ENCODE data around the gene HTR1E.
"Not testable (repeated sequence)": the region's sequence is repeated elsewhere in the genome, so short reads cannot be mapped to it uniquely, and the experiment has no call there.

The HTR1E gene, protein sequence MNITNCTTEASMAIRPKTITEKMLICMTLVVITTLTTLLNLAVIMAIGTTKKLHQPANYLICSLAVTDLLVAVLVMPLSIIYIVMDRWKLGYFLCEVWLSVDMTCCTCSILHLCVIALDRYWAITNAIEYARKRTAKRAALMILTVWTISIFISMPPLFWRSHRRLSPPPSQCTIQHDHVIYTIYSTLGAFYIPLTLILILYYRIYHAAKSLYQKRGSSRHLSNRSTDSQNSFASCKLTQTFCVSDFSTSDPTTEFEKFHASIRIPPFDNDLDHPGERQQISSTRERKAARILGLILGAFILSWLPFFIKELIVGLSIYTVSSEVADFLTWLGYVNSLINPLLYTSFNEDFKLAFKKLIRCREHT

DNA sequence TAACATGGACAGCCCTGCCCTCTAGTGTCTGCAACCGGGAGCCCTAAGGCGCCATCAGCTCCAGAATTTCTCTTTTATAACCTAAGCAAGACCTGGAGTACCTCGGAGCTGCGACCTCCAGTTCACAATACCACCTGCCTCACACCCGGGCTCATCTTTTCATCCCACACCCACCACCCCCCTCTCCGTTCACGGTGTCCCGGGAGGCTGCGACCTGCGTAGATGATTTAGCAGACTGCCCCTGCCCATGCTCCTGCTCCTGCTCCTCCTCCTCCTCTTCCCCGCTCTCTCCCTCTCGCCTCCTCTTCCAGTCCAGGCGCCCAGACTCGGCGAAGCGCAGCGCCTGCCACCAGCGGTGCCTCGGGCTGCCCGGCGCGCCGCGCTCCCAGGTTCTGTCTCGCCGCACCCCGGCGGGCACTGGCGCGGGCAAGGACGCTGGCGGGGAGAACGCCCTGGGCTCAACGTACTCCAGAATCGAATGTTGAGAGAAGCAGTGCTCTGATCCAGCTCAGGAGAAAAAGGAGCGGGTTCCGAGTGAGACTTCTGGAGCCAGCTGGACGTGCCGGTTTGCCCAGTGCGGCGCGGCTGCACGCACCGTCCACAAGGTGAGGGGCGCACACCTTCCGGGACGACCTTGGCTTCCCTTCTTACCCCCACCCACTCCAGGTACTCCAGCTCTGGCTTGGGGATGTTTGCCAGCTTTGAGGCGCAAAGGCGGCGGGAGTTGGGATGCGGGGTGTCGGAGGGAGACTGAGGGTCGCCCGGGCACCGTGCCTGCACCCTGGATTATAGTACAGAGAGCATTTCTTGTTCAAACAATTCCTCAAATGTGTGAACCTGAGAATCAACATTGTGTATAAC lies at the start of gene HTR1E:
TSS of gene HTR1E (plus strand) at position 310 of the 861 bp plus-strand sequence. CDS start 77,807 bp downstream, outside the sequence.
- DNase-seq (ENCODE audit: low read depth in 2 of 2), result no peak

DNA sequence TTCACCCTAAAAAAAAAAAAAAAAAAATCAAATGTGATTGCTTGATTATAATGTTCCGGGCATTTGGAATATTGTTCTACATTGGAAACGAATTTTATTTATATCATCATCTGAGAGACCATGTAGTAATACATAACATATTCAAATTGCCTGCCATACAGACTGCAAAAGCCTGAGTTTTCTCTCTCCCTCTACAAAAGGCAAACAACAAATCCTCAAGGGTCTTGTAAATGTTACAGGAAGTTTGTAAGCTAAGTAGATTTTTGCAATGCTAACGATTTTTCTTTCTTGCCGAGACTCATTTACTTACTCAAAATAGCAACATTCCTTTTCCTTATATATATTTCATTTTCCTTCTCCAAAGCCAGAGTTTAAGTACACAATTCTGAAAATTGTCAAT lies 49.0 kb upstream of the HTR1E start:
- no peak for DNase-seq (ENCODE audit: low read depth in 2 of 2)

DNA sequence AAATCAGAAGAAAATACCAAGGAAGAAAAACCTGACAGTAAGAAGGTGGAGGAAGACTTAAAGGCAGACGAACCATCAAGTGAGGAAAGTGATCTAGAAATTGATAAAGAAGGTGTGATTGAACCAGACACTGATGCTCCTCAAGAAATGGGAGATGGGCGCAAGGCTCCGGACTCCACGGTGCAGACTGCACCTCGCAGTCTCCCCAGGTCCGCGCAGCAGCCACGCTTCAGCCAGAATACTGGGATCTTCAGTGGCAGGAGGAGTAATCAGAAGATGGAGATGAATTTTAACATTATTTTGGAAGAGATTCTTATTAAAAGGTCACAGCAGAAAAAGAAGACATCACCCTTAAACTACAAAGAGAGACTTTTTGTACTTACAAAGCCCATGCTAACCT lies 40.1 kb upstream of the HTR1E start:
- not testable (repeated sequence) for DNase-seq (ENCODE audit: low read depth in 2 of 2)

DNA sequence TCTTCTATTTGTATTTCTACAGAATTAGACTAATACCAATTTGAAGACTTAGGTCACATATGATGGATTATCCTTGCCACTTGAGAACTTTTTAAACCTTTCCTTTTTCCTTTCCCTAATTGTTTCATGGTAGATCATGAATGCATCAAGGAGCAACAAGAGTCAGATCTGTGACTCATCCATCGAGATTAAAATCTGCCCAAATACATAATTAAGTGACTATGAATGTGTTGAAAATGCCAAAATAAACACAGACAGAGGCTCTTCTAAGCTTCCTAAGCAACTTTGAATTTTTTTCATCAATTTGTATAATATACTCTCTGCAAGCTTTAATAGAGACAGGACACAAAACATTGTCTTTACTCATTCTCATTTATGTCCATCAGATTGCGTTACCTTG lies 23.5 kb upstream of the HTR1E start:
- no peak for DNase-seq (ENCODE audit: low read depth in 2 of 2)

DNA sequence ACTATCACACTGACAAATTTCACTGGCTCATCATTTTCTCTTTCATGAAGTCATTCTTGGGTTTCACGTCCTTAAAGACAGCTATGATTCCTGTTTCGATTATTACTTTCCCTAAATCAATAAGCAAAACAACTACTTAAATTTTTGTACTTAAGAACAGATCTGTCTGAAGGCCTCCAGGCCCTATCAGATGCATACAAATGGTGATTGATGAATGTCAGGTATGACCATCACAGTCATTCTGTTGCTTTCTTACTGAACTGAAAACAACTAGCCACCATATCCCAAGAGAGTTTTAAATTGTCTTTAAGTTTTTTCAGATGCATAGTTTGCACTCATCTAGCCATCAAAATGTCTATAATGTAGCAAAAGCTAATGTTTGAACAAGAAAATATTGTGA lies 20.9 kb upstream of the HTR1E start:
- no peak for DNase-seq (ENCODE audit: low read depth in 2 of 2)

DNA sequence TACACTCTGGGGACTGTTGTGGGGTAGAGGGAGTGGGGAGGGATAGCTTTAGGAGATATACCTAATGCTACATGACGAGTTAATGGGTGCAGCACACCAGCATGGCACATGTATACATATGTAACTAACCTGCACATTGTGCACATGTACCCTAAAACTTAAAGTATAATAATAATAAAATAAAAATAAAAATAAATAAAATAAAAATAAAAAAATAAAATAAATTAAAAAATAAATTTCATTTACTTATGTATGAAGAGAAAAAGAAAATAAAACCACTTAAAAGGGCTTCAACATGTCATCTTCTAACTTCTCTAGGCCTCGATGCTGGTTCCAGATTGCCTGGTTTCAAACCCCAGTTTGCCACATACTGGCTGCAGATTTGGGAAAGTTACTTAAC lies 10.2 kb upstream of the HTR1E start:
- DNase-seq (ENCODE audit: low read depth in 2 of 2), result not testable (repeated sequence)

DNA sequence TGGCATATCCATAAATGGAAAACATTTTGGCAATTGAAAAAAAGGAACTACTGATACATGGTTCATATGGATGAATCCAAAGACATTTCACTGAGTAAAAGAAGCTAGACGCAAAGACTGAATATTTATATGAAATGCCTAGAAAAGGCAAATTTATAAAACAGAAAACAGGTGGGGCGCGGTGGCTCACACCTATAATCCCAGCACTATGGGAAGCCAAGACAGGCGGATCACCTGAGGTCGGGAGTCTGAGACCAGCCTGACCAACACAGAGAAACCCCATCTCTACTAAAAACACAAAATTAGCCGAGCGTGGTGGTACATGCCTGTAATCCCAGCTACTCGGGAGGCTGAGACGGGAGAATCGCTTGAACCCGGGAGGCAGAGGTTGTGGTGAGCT lies 9.5 kb upstream of the HTR1E start:
- DNase-seq (ENCODE audit: low read depth in 2 of 2), result not testable (repeated sequence)

DNA sequence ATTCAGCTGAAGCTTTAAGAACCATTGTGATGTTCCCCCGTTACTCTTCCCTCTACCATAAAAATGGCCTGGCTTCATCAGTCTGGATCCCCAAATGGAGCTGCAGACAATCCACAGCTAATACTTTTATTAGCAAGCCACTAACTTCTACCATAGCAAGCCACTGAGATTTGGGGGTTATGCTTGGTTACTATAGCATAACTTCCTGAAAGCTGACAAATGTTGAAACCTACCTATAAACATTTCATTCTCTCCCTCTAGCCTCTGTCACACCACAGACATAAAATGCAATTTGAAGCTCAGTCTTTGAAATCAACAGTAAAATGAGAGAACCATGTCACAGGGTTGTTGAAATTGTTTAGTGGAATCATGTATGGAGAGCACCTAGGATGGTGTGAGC lies 3.0 kb upstream of the HTR1E start:
- no peak for DNase-seq (ENCODE audit: low read depth in 2 of 2)

DNA sequence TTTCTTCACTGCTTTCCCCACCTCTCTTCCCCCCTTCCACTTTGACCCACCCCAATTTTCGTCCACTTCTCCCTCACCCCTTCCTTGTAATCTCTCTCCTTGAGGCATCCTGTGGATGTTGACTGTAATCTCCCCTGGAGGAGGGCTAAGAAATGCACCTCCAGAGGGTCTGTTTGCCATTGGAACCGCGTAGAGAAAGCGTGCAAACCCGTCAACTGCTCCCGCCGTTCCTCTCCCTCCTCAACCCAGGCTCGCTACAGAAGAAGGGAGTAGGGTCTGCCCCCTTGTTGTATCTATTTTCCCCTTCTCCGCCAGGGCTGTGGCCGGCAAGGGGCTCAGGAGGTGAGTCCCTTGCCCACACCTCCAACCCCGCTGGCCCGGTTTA lies 502 bp upstream of the HTR1E start:
- no peak for DNase-seq (ENCODE audit: low read depth in 2 of 2)

DNA sequence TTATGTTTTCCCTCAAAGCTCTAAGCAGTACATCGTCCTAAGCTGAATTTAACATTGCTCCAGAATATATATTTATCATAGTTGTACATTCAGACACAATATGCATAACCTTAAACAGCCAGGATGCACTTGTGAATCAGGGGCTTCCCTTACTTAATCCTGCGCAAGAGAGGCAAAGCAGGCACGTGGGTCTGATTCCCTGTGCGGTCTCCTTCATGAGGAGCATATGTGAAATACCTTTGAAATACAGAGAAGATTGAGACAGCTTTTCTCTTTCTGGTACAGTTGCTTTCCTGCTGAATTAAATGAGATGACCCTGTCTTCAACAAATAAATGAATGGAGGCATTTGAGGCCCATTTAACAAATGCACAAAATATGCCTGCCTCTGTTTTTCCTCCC lies 1.5 kb downstream of the HTR1E start:
- no peak for DNase-seq (ENCODE audit: low read depth in 2 of 2)

DNA sequence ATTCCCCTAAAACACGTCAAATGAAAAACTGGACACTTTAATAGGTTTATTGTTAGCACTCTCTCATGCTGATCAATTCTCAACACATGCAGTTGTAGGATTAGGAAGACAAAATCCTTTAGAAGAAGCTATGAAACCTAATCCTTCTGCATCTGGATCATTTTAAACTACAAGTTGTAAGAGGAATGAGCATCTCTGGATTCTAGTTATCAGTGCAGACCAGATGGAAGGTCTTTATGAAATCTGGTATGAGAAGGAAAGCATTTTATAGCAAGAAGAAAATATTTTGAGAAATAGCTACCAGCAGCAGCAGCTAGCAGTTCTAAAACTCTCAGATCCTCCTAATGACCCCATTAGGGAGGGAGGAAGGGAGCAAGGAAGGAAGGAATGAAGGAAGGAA lies 4.1 kb downstream of the HTR1E start:
- DNase-seq (ENCODE audit: low read depth in 2 of 2), result no peak

DNA sequence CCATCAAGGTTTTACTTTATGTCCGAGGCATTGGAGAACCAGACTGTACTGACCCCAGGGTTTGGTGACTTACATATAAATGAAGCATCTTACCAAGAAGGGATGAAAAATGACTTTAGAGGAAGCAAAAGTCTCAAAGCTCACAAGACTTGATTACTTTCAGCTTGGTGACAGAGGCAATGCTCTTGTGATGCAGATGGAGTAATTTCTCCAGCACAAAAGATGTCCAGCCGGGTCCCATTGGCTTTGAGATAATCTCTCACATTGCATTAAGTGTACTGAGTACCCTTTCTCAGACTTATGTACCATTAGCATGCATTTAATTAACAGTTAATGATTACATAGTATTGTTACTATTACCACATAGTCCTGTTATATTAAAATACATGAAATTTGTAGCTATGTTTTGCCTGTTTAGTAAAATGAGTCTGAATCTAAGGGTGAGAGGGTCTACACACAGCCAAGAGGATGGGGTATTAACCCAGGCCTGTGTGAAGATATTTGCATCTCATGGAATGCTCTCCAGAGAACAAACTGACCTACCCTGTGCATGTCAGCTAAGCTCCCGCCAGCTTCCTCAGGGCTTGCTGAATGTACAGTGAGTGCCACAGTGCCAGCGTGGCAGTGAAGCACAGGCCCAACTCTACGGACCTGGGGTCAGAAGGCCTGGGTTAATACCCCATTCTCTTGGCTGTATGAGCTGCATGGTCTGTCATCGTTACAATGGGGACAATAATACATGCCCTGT lies 5.6 kb downstream of the HTR1E start:
- no peak for DNase-seq (ENCODE audit: low read depth in 2 of 2)

DNA sequence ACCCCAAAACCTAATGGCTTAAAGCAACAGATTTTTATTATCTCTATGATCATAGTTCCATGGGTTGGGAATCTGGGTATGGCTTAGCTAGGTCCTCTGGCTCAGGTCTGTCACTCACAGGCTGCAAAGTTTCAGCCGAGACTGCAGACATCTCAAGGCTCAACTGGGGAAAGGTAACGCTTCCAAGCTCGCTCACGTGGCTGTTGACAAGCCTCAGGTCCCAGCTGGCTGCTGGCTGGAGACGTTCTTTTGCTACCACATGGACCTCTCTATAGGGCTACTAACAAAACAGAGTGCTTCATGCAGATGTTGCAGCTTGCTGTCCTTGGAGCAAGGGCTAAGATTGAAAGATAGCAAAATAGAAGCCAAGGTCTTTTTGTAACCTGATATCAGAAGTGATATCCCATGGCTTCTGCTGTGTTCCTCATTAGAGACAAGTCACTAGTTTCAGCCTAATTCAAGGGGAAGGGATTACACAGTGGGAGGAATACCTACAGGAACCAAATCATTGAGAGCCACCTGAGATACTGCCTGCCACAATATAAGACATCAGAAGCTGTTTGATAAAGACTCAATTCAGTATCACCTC lies 6.6 kb downstream of the HTR1E start:
- no peak for DNase-seq (ENCODE audit: low read depth in 2 of 2)

DNA sequence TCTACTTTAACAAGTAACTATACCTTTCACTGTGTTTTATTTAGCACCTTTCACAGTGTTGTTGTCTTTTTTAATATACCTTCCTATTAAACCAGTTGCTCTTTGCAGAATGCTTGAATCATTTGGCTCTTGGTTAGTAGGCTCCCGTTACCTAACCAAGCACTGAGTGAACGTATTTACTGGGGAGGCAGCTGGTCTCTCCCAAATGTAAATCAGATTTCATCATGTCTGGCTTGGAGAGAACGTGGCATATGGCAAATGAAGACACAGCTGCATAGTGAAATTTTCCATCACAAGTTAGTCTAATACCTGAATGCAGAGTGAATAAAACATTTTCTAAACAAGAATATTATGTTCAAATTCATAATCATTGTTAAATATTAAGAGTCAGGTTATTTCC lies 12.4 kb downstream of the HTR1E start:
- DNase-seq (ENCODE audit: low read depth in 2 of 2), result no peak

DNA sequence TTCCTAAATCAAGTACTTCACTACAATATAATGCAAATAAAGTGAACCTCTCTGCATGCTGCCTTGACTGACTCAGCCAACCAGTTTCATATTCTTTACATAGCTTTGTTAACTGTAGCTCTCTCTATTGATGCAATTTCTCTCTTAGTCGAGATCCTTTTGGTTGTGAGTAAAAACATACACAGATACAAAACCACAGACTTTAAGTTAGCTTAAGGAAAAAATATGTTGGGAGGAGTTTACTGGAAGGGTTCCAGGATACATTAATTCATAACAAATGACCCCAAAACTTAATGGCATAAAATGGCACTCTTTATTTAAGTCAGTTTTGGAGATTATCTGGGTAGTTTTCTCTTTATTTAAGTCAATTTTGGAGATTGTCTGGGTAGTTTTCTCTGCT lies 15.7 kb downstream of the HTR1E start:
- no peak for DNase-seq (ENCODE audit: low read depth in 2 of 2)

DNA sequence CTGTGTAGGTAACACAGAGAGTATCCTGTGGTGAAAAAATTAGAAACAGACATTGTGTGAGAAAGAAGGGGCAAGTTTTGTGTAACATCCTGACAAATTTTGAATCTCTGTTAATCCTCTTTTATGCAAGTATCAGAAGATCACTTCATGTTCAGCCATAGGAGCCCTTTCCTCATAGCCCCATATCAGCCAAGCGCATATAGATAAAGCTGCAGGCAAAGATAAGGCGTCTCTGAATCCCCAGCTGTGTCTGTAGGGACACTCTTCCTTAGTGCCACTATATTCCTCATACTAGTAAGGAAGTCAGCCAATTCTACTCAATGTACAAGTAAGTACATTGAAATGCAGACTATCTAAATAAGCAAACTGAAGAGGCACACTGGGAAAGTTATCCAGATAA lies 22.3 kb downstream of the HTR1E start:
- no peak for DNase-seq (ENCODE audit: low read depth in 2 of 2)

DNA sequence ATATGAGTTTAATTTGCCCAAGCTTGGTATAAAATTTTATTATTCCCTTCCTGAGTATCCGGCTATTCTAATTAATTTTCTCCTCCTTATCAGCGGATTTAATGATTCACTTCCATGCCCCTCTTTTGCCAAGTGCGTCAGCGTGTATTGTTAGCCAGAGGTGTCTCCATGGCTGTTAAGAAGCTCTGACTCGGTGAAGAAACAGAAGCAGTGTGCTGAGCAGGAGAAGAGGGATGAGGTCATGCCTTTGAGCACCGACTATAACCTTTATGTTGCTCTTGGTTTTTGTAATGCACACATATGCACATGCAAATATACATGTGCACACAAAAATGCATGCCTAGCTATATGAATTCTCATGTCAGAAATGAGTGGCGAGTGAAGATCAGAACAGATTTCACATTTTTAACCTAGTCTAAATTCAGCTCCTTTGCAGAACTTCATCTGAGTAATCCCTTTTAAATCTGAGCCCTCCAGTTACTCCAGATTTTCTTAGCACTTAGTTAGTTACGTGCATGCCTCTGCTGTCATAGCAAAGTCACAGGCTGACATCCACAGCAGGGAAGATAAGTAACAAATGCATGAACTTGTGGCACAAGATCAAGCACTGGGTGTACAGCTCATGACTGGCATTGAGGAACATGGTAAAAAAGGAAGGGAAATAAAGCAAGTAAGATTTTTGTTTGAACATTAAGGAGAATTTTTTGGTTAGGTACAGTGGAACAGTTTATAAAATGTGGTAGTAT lies 24.3 kb downstream of the HTR1E start:
- no peak for DNase-seq (ENCODE audit: low read depth in 2 of 2)

DNA sequence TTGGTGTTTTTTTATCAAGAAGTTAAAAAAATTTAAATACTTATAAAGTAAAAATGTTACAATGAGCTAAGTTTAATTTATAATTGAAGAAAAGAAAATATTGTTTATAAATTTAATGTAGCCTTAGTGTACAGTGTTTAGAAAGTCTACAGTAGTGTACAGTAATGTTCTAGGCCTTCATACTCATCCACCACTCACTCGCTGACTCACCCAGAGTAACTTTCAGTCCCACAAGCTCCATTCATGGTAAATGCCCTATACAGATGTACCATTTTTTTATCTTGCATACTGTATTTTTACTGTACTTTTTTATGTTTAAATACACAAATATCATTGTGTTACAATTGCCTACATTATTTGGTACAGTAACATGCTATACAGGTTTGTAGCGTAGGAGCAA lies 26.0 kb downstream of the HTR1E start:
- no peak for DNase-seq (ENCODE audit: low read depth in 2 of 2)

DNA sequence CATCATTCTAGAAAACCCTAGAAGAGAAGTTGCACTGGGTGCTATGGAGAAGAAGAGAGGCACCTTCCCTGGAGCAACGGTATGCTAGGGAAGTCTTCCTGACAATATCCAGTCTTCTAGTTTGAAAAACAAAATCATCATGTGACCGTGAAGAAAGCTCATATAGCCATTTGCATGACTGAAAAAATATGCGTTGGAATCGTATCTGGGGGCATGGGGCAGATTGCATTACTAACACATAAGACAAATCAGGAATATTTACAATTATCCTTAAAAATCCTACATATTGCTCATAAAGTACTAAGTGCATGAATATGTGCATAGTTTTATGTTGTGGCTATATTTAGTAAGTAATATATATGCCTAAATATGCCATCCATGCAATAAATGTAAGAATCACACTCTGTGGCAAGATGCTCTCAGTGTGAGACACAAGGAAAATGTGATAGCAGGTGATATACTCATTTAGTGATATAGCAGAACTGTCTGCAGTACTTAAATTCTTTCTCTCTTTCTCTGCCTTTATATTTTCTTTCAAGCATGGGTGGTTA lies 26.8 kb downstream of the HTR1E start:
- DNase-seq (ENCODE audit: low read depth in 2 of 2), result no peak

DNA sequence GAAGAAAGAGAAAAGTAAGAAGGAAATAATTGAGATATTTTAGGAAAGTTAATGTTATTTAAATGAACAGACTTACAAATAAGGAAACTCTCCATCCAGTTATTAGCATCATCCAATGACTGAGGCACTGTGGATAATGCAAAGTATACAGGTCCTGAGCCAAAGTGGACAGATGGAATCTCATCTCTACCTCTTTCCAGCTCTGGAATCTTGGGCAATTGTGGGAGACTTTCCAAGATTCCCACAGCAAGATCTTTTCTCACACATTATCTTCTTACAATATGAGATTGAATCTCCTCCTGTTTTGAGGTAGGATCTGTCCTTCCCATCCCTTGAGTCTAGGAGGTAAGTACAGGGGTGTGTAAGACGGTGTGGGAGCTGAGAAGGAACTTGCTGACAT lies 28.9 kb downstream of the HTR1E start:
- no peak for DNase-seq (ENCODE audit: low read depth in 2 of 2)

DNA sequence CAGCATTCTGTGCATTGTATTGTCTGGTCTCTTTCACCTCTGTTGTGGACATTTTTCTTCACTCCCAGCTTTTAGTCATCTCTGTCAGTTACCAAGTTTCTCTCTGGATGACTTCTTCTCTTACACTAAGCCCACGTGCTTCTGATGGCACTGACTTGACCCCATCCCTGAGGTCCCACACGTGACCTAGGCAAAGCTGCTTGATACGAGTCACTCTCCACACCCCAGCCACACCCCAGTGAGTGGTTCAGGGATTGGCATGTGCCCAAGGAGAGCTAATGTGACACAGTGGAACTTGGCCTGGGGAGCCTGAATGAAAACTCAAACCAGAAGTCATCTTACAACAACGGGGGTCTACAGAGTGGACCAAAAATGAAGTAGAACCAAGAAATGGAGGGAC lies 32.2 kb downstream of the HTR1E start:
- no peak for DNase-seq (ENCODE audit: low read depth in 2 of 2)

All from stimulated activated CD4-positive, alpha-beta T cell treated with anti-CD3 and anti-CD28 coated beads, Interleukin-12 subunit alpha, Interleukin-12 subunit beta, amount 100 ng/mL, for 24 hours (primary cell).